GM12873 (cell line): ENCODE data around the gene DOCK1.

Experiments used
- TF ChIP-seq, protein P1 (sequence below): IDR thresholded peaks from 2 replicates; pipeline ENCODE4 v1.5.1; 2012; ENCODE audit warnings: low read depth, mild to moderate bottlenecking, moderate library complexity, low read length, control low read depth; ENCODE audit not compliant: insufficient read depth; ENCODE audit errors: missing control alignments

Gene DOCK1

GRCh38 chr10:127424594-127425264 lies 519.5 kb downstream of the DOCK1 start:
- TF ChIP-seq, protein P1, sequence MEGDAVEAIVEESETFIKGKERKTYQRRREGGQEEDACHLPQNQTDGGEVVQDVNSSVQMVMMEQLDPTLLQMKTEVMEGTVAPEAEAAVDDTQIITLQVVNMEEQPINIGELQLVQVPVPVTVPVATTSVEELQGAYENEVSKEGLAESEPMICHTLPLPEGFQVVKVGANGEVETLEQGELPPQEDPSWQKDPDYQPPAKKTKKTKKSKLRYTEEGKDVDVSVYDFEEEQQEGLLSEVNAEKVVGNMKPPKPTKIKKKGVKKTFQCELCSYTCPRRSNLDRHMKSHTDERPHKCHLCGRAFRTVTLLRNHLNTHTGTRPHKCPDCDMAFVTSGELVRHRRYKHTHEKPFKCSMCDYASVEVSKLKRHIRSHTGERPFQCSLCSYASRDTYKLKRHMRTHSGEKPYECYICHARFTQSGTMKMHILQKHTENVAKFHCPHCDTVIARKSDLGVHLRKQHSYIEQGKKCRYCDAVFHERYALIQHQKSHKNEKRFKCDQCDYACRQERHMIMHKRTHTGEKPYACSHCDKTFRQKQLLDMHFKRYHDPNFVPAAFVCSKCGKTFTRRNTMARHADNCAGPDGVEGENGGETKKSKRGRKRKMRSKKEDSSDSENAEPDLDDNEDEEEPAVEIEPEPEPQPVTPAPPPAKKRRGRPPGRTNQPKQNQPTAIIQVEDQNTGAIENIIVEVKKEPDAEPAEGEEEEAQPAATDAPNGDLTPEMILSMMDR: no peak

- TF ChIP-seq, protein P1: no peak
Measured at GRCh38 chr10:127426746-127427145, 521.5 kb downstream of the DOCK1 start.

DNA sequence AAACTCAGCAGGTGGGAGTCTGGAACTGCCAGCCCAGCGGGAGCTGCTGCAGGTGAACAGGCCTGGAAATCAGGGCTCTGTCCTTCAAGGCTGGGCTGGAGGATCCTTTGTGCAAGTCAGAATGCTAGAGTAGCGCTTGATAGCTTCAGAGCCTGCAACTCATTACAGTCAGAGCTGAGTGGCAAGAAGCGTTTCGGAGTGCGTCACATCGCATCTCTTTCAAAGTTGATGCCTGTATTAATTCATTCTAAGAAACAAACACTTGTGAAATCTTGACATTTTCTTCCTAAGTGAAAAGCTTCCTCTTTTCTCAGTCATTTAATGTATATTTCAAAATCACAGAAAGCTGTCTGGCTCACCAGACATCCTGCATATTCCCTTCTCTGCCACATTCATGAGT lies 522.7 kb downstream of the DOCK1 start:
- TF ChIP-seq, protein P1: no peak

GRCh38 chr10:127428385-127428980 lies 523.3 kb downstream of the DOCK1 start:
- TF ChIP-seq, protein P1: no peak

- TF ChIP-seq, protein P1: no peak
Measured at GRCh38 chr10:127429601-127430312, 524.5 kb downstream of the DOCK1 start.

GRCh38 chr10:127431525-127431924 lies 526.3 kb downstream of the DOCK1 start:
- TF ChIP-seq, protein P1: no peak

GRCh38 chr10:127434006-127434405 lies 528.8 kb downstream of the DOCK1 start:
- TF ChIP-seq, protein P1: no peak
